22Rv1 (cell line): ENCODE results near the gene PRKX.

ENCODE experiments used
- CTCF ChIP-seq: fragments of 450-650 bp; IDR thresholded peaks from 2 replicates; pipeline ENCODE4 v1.5.1; 2017; ENCODE audit warnings: mild to moderate bottlenecking
- ZFX ChIP-seq: fragments of 450-650 bp; IDR thresholded peaks from 2 replicates; pipeline ENCODE4 v1.6.1; 2017; ENCODE audit warnings: antibody characterized with exemption, borderline replicate concordance

- no peak for TF ChIP-seq CTCF
- no peak for TF ChIP-seq ZFX
These were observed 4.4 kb upstream of the PRKX start for GRCh38 chrX:3717742-3718420.
